HCT116 (cell line): ENCODE data around the gene POR. TPM values are rescaled to one million over a fixed set of nuclear protein-coding genes. Genes with fewer than 3 reads are reported as not detected.

ENCODE experiments used
- ATAC-seq: fragments of 200-7000 bp; cut with Tn5 transposase; 2 replicates; pipeline ENCODE4 v1.9.1; 2020; ENCODE audit warnings: mild to moderate bottlenecking, moderate library complexity
- BruUV-seq: library from RNA; stranded (reverse); fragments of 400-500 nt; replicated peaks from 2 replicates; lab custom pipeline; 2021; lab: Mats Ljungman, UMichigan
- CTCF ChIA-PET: fragments of 300-600 bp; sonication (Branson Sonifier 250); formaldehyde crosslinking; loops from one replicate; lab custom pipeline; 2021; ENCODE audit warnings: antibody characterized with exemption; lab: Charles Lee
- POLR2A ChIA-PET: fragments of 300-600, 350-600 bp; sonication (Branson Sonifier 250); formaldehyde crosslinking; loops from one replicate; lab custom pipeline; 2021; ENCODE audit warnings: antibody characterized with exemption; lab: Charles Lee
- RAD21 ChIA-PET, 2 experiments: fragments of 300-600 bp; sonication (Branson Sonifier 250); formaldehyde crosslinking; loops; one replicate each; lab custom pipeline; 2023; ENCODE audit warnings: low total read pairs in 2 of 2; ENCODE audit not compliant: uncharacterized antibody in 2 of 2, unreplicated experiment in 2 of 2, low non-redundant PET in 1 of 2; lab: Charles Lee
- DNase-seq: peaks from one replicate; pipeline ENCODE4 v3.0.0-alpha.2; 2010; ENCODE audit warnings: low read depth, low spot score
- H2AFZ ChIP-seq: fragments of 200-600 bp; shearing (Covaris generic), sonication (generic); 2 replicates; pipeline ENCODE4 v1.6.1; 2017; ENCODE audit warnings: low read depth, mixed run types, mixed read lengths, antibody characterized with exemption, low read length; ENCODE audit not compliant: poor library complexity, severe bottlenecking
- H3K27ac ChIP-seq: 2 replicates; pipeline ENCODE4 v1.5.1; 2012; ENCODE audit warnings: low read depth, low read length
- H3K27me3 ChIP-seq: fragments of 200-600 bp; sonication (generic); 2 replicates; pipeline ENCODE4 v1.6.1; 2016; ENCODE audit warnings: mixed run types, low read length, mixed read lengths; ENCODE audit not compliant: insufficient read depth
- H3K36me3 ChIP-seq, 2 experiments: fragments of 200-500 bp in 1 of 2; fragments of 200-600 bp in 1 of 2; sonication (Bioruptor generic) in 1 of 2; sonication (generic) in 1 of 2; 2 replicates each; pipeline versions ENCODE4 v1.5.1 to v1.6.1; 2014 to 2016; ENCODE audit warnings: low read length in 2 of 2, inconsistent platforms in 1 of 2, mixed read lengths in 1 of 2, mixed run types in 1 of 2; ENCODE audit not compliant: insufficient read depth in 2 of 2, control insufficient read depth in 1 of 2
- H3K4me1 ChIP-seq, 2 experiments: fragments of 200-600 bp in 1 of 2; sonication (generic) in 1 of 2; 2 replicates each; pipeline versions ENCODE4 v1.5.1 to v1.6.1; 2012 to 2017; ENCODE audit warnings: low read length in 2 of 2, inconsistent platforms in 1 of 2, mild to moderate bottlenecking in 1 of 2, mixed read lengths in 1 of 2, mixed run types in 1 of 2, moderate library complexity in 1 of 2; ENCODE audit not compliant: insufficient read depth in 2 of 2, control insufficient read depth in 1 of 2
- H3K4me2 ChIP-seq: fragments of 200-600 bp; sonication (generic); 2 replicates; pipeline ENCODE4 v1.6.1; 2017; ENCODE audit warnings: mixed run types, low read length, mixed read lengths
- H3K4me3 ChIP-seq, 2 experiments: fragments of 200-600 bp in 1 of 2; sonication (generic) in 1 of 2; replicated peaks in 1 of 2; 2 replicates each; pipeline ENCODE4 v1.5.1; 2011 to 2016; ENCODE audit warnings: low read length in 2 of 2, control low read depth in 1 of 2, low read depth in 1 of 2, mild to moderate bottlenecking in 1 of 2, mixed read lengths in 1 of 2, mixed run types in 1 of 2
- H3K79me2 ChIP-seq: fragments of 200-600 bp; sonication (generic); 2 replicates; pipeline ENCODE4 v1.6.1; 2017; ENCODE audit warnings: mild to moderate bottlenecking, mixed run types, low read length, moderate library complexity, mixed read lengths; ENCODE audit not compliant: insufficient read depth
- H3K9ac ChIP-seq: fragments of 200-600 bp; sonication (generic); 2 replicates; pipeline ENCODE4 v1.6.1; 2016; ENCODE audit warnings: low read length, mixed read lengths
- H3K9me2 ChIP-seq: fragments of 200-600 bp; sonication (generic), shearing (Covaris generic); 2 replicates; pipeline ENCODE4 v1.6.1; 2017; ENCODE audit warnings: mixed run types, mild to moderate bottlenecking, moderate library complexity; ENCODE audit not compliant: insufficient read depth
- H3K9me3 ChIP-seq, 2 experiments: fragments of 200-500 bp in 1 of 2; fragments of 200-600 bp in 1 of 2; sonication (Bioruptor generic) in 1 of 2; sonication (generic) in 1 of 2; 2 replicates each; pipeline ENCODE4 v1.6.1; 2014 to 2017; ENCODE audit warnings: low read length in 2 of 2, mixed read lengths in 2 of 2, inconsistent platforms in 1 of 2, low read depth in 1 of 2, mild to moderate bottlenecking in 1 of 2, mixed run types in 1 of 2, moderate library complexity in 1 of 2; ENCODE audit not compliant: control insufficient read depth in 1 of 2, insufficient read depth in 1 of 2
- H4K20me1 ChIP-seq: fragments of 200-600 bp; sonication (generic), shearing (Covaris generic); 2 replicates; pipeline ENCODE4 v1.6.1; 2017; ENCODE audit warnings: mixed run types, mild to moderate bottlenecking, moderate library complexity; ENCODE audit not compliant: insufficient read depth
- EZH2 ChIP-seq: fragments of 200-600 bp; sonication (generic); IDR thresholded peaks from 2 replicates; pipeline ENCODE4 v1.6.1; 2017; ENCODE audit warnings: antibody characterized with exemption, mixed run types
- POLR2AphosphoS5 ChIP-seq: IDR thresholded peaks from 2 replicates; pipeline ENCODE4 v1.6.1; 2011; ENCODE audit warnings: mild to moderate bottlenecking, low read depth, low read length, moderate library complexity
- TCF7L2 ChIP-seq: IDR thresholded peaks from 2 replicates; pipeline ENCODE4 v1.7.0; 2011; ENCODE audit warnings: borderline replicate concordance, inconsistent platforms; ENCODE audit not compliant: insufficient read depth, insufficient read length; ENCODE audit errors: extremely low read depth
- intact Hi-C: fragments of 100-400 bp; cut with micrococcal nuclease; formaldehyde crosslinking; loops from 2 replicates; pipeline ENCODE4 v1.10.0; 2022
- total RNA-seq: library from RNA; stranded (reverse); gene quantifications from one replicate; pipeline ENCODE4 v1.2.1, GENCODE V29; 2021; ENCODE audit not compliant: unreplicated experiment

Gene POR
- total RNA-seq, 1 experiment from 2014 or later, result 120 TPM

DNA sequence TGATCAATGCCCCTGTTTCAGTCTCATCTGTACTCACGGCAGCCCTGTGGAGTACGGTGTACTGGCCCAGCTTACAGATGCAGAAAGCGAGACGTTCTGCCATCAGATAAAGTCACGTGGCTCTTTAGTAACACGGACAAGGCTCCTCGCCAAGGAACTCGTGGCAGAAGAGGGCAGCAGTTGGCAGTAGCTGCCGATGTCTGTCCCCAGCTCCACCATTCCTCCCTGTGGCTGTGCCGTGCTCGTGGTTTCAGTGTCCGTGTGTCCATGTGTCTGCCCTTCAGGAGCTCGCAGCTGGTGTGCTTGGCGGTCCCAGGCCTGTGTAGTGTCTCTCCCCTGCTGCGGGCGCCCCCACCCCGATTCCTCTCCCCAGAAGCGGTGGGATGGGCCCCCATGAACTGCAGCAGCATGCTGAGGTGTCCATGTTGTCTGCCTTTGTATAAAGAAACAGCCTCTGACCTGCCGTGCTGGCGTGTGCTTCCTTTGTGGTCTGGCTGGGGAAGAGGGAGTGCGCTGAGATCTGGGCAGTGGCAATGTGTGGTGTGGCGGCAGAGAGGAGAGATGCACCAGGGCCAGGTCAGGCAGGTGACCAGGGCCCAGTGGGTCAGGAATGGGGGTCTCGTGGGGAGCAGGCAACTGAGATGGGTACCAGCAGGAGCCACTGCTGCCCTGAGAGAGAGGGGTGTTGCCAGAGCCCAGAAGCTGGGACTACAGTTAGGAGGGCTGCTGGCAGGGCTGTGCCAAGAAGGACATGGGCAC is 26.3 kb upstream of the POR start:
- no peaks in the 10 kb centered on the region for H3K27me3 ChIP-seq
- no peaks in the 10 kb centered on the region for H3K9me2 ChIP-seq
- ChIA-PET POLR2A (no interaction called here), RAD21 (interaction anchor here in 1 of 2 experiments (0.6 kb wide), 1 partner anchor 54 kb away, joined by 3 read pairs; no protein-coding TSS in a partner anchor), CTCF (no interaction called here)
- H3K9me3 ChIP-seq, result no peaks in the 10 kb centered on the region
- TSS peak; percentile 32 for BruUV-seq
- TF ChIP-seq POLR2AphosphoS5, result 0 out of 2 replicates have a peak, but pooled peaks have one; percentile 10
- no peak for TF ChIP-seq EZH2
- DNase-seq (no peak), ATAC-seq (no peak)
- intact Hi-C loops, result no loop called here
- H3K4me3 ChIP-seq, result no peak overlapping the region
- H3K79me2 ChIP-seq, result no peaks in the 10 kb centered on the region
- H3K36me3 ChIP-seq, result peaks cover 0 to 30% of the 10 kb centered on the region in 2 experiments
- no peaks in the 10 kb centered on the region for H4K20me1 ChIP-seq
- no peak overlapping the region for H2AFZ ChIP-seq
- H3K4me2 ChIP-seq, result no peak overlapping the region
- no peak overlapping the region for H3K27ac ChIP-seq
- peaks cover 13 to 19% of the 10 kb centered on the region in 2 experiments for H3K4me1 ChIP-seq
- H3K9ac ChIP-seq, result no peak overlapping the region

DNA sequence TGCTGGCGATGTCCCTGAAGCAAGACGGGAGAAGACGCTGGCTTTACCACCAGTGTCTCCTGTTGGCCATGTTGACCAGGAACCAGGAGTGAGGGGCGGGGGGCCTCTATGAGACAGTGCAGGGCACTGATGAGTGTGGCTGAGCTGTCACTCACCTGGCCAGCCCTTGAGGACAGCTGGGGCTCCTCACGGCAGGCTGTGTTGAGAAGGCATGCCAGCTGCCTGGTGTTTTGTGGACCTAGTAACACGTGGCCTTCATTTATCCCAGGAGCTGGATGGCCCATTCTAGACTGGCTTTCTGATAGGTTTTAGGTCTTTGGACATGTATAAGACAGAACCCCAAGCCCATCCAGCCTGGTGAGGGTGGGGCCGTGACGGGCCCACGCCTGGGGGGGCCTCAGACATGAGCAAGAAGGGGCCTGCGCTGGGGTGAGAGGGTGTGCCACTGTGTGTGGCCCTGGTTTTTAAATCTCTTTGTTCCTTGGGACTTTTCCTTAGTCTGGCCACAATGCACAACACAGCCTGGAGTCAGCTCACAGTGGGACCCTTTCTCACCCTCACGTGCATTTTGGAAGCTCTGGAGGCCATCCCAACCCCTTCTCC is 25.6 kb upstream of the POR start:
- Histone ChIP-seq H3K4me2 (peak overlapping the region; percentile 51; the same call in 1 of the 2 replicates), H2AFZ (no peak overlapping the region), H3K4me1 (peaks cover 13 to 19% of the 10 kb centered on the region in 2 experiments), H3K9me2 (no peaks in the 10 kb centered on the region), H3K9me3 (no peaks in the 10 kb centered on the region), H3K79me2 (no peaks in the 10 kb centered on the region), H3K4me3 (no peak overlapping the region), H3K27me3 (no peaks in the 10 kb centered on the region), H3K36me3 (peaks cover 0 to 27% of the 10 kb centered on the region in 2 experiments; a peak in 3 of 4 replicates), H3K27ac (no peak overlapping the region), H3K9ac (no peak overlapping the region), H4K20me1 (no peaks in the 10 kb centered on the region)
- RAD21 ChIA-PET, result interaction anchor here in 1 of 2 experiments (0.6 kb wide), 1 partner anchor 54 kb away, joined by 3 read pairs; no protein-coding TSS in a partner anchor
- TF ChIP-seq POLR2AphosphoS5 (peak; percentile 6; the same call in 1 of the 2 replicates), TCF7L2 (no peak)
- no TSS peak for BruUV-seq
- ATAC-seq, result 0 out of 2 replicates have a peak, but pooled peaks have one; percentile 16
- no peak for DNase-seq
- intact Hi-C loops, result no loop called here
- CTCF ChIA-PET, result no interaction called here
- POLR2A ChIA-PET, result no interaction called here
